ENCODE data around the gene ZNF316. TPM values are rescaled to one million over a fixed set of nuclear protein-coding genes. Genes with fewer than 3 reads are reported as not detected.

The ZNF316 gene
- total RNA-seq, 2 experiments from 2014 or later: 29.2 to 32.2 TPM

- DNase-seq (no peak), ATAC-seq (no peak)
- CTCF ChIA-PET: no interaction called here
- peaks cover 7% of the 10 kb centered on the region for H3K4me1 Mint-ChIP-seq
- no peak overlapping the region for H3K4me3 Mint-ChIP-seq
- H3K27me3 Mint-ChIP-seq: peaks cover 24% of the 10 kb centered on the region
- no peak overlapping the region for H3K27ac Mint-ChIP-seq
- peaks cover 2% of the 10 kb centered on the region for H3K36me3 Mint-ChIP-seq
- no peaks in the 10 kb centered on the region for H3K9me3 Mint-ChIP-seq (ENCODE audit: low read depth)
Observed at GRCh38 chr7:6613706-6614105, 23.4 kb upstream of the ZNF316 start.

GRCh38 chr7:6614953-6615722, 22.0 kb upstream of the ZNF316 start, which contains the start of gene ZNF853:
Gene ZNF853 (plus strand): TSS chr7:6615610. CDS start chr7:6616175, 565 bp downstream.
- Mint-ChIP-seq H3K27ac (no peak within 1 kb of the TSS), H3K9me3 (ENCODE audit: low read depth) (no peaks in the 10 kb centered on the region), H3K27me3 (peaks cover 24% of the 10 kb centered on the region), H3K4me1 (peaks cover 20% of the 10 kb centered on the region), H3K4me3 (peak within 1 kb of the TSS; percentile 58), H3K36me3 (peaks cover 2% of the 10 kb centered on the region)
- DNase-seq: no peak
- ATAC-seq: peak; percentile 32
- CTCF ChIA-PET: no interaction called here

- Mint-ChIP-seq H3K4me3 (no peak overlapping the region), H3K27me3 (peaks cover 24% of the 10 kb centered on the region), H3K36me3 (peaks cover 2% of the 10 kb centered on the region), H3K9me3 (ENCODE audit: low read depth) (no peaks in the 10 kb centered on the region), H3K27ac (no peak overlapping the region), H3K4me1 (peaks cover 28% of the 10 kb centered on the region)
- CTCF ChIA-PET: interaction anchor here (0.7 kb wide), 1 partner anchor 23 kb away, joined by 3 read pairs; no protein-coding TSS in a partner anchor
- ATAC-seq (peak; percentile 17), DNase-seq (no peak)
Observed at GRCh38 chr7:6615723-6616555, 21.2 kb upstream of the ZNF316 start.

DNA sequence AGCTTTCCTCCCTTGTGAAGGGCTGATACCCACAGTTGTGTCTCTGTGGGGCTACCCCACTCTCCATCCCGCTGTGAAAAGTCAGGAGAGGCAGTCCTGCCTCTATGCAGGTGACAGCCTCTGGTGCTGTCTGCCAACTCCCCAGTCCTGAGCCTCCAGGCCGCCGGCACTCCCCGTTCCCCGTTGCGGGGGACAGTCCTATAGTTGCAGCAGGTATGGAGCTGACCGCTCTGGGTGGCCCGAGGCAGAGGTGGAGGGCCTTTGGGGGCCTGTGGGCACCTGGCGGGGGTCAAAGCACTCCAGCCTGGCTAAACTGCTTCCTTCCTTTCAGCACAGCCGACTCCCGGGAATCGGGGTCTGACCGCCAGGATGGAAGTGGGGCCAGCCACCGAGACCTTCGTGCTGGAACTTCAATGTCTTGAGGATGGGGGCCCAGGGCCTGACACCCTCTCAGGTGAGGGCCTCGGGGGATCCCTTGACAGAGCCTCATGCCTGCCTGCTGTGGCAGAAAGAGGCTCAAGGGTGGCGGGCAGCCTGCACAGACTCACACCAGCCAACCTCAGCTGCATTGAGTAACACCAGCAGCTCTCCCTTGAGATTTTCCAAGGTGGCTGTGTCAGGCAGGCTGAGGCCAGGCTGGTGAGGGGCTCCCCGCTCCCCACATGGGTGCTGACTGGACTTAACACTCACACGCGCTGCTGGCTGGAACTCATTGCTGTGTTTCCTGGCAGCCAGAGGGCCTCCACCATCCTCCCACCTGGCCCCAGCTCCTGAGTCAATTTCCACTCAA, 20.1 kb upstream of the ZNF316 start:
- H3K4me3 Mint-ChIP-seq: peak overlapping the region; percentile 14
- CTCF ChIA-PET: interaction anchor here (0.7 kb wide), 1 partner anchor 24 kb away, joined by 3 read pairs; no protein-coding TSS in a partner anchor
- H3K27ac Mint-ChIP-seq: no peak overlapping the region
- DNase-seq (no peak), ATAC-seq (no peak)
- H3K27me3 Mint-ChIP-seq: peaks cover 24% of the 10 kb centered on the region
- H3K4me1 Mint-ChIP-seq: peaks cover 39% of the 10 kb centered on the region
- H3K36me3 Mint-ChIP-seq: peaks cover 9% of the 10 kb centered on the region
- no peaks in the 10 kb centered on the region for H3K9me3 Mint-ChIP-seq (ENCODE audit: low read depth)

GRCh38 chr7:6618621-6619020, 18.5 kb upstream of the ZNF316 start:
- Mint-ChIP-seq H3K27me3 (peaks cover 19% of the 10 kb centered on the region), H3K27ac (no peak overlapping the region), H3K4me3 (no peak overlapping the region), H3K36me3 (peaks cover 11% of the 10 kb centered on the region), H3K9me3 (ENCODE audit: low read depth) (no peaks in the 10 kb centered on the region), H3K4me1 (peaks cover 46% of the 10 kb centered on the region)
- no peak for DNase-seq
- CTCF ChIA-PET: interaction anchor here (1.3 kb wide), 1 partner anchor 28 kb away, joined by 4 read pairs; the partner anchor contains the start of gene INTS15
- ATAC-seq: no peak

- ATAC-seq: peak; percentile 38
- CTCF ChIA-PET: interaction anchor here (1.5 to 2.2 kb wide), 5 partner anchors 10 to 310 kb away, joined by 3 to 7 read pairs (median 6); partner anchors contain the start of gene INTS15
- no peaks in the 10 kb centered on the region for H3K9me3 Mint-ChIP-seq (ENCODE audit: low read depth)
- DNase-seq: no peak
- peaks cover 9% of the 10 kb centered on the region for H3K36me3 Mint-ChIP-seq
- H3K27ac Mint-ChIP-seq: peak overlapping the region; percentile 77
- peak overlapping the region; percentile 46 for H3K4me3 Mint-ChIP-seq
- peaks cover 8% of the 10 kb centered on the region for H3K27me3 Mint-ChIP-seq
- peaks cover 54% of the 10 kb centered on the region for H3K4me1 Mint-ChIP-seq
Observed at GRCh38 chr7:6619961-6620360, 17.2 kb upstream of the ZNF316 start.

DNA sequence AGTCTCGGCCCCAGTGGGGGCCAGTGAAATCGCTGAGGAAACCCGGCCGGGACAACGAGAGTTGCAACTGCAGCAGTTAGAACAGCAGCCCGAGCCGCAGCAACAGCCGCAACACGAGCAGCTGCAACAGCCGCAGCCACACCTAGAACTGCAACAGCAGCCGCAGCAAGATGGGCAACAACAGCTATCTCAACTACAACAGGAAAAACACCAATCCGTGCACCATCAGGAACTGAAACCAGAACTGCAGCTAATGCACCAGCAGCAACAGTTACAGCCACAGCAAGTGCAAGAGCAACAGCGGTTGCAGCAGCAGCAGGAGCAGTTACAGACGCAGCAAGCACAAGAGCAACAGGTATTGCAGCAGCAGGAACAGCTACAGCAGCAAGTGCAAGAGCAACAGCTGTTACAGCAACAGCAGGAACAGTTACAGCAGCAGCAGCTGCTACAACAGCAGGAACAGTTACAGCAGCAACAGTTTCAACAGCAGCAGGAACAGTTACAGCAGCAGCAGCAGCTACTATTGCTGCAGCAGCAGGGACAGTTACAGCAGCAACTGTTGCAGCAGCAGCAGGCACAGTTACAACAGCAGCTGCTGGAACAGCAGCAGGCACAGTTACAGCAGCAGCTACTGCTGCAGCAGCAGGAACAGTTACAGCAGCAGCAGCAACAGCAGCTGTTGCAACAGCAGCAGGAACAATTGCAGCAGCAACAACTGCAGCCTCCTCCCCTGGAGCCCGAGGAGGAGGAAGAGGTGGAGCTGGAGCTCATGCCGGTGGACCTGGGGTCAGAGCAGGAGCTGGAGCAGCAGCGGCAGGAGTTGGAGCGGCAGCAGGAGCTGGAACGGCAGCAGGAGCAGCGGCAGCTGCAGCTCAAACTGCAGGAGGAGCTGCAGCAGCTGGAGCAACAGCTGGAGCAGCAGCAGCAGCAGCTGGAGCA, 15.7 kb upstream of the ZNF316 start:
- H3K27me3 Mint-ChIP-seq: peaks cover 3% of the 10 kb centered on the region
- H3K27ac Mint-ChIP-seq: peak overlapping the region; percentile 77
- peak; percentile 71 for DNase-seq
- CTCF ChIA-PET: interaction anchor here (0.8 to 2.2 kb wide), 9 partner anchors 8 to 308 kb away, joined by 3 to 7 read pairs (median 5); partner anchors contain the start of gene INTS15
- H3K9me3 Mint-ChIP-seq (ENCODE audit: low read depth): no peaks in the 10 kb centered on the region
- peak overlapping the region; percentile 42 for H3K4me3 Mint-ChIP-seq
- H3K4me1 Mint-ChIP-seq: peaks cover 54% of the 10 kb centered on the region
- peaks cover 9% of the 10 kb centered on the region for H3K36me3 Mint-ChIP-seq
- ATAC-seq: peak; percentile 33

DNA sequence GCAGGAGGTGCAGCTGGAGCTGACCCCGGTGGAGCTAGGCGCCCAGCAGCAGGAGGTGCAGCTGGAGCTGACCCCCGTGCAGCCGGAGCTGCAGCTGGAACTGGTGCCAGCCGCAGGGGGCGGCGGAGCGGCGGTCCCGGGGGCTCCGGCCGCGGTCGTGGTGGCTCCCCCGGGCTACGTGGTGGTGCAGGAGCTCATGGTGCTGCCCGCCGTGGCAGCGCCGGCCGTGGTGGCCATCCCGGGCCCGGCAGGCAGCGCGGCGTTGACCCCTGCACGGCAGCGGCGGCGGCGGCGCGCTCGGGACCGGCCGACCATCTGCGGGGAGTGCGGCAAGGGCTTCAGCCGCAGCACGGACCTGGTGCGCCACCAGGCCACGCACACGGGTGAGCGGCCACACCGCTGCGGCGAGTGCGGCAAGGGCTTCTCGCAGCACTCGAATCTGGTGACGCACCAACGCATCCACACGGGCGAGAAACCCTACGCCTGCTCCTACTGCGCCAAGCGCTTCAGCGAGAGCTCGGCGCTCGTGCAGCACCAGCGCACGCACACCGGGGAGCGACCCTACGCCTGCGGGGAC, 14.9 kb upstream of the ZNF316 start:
- ATAC-seq (no peak), DNase-seq (no peak)
- CTCF ChIA-PET: interaction anchor here (1.7 kb wide), 1 partner anchor 14 kb away, joined by 5 read pairs; no protein-coding TSS in a partner anchor
- H3K9me3 Mint-ChIP-seq (ENCODE audit: low read depth): no peaks in the 10 kb centered on the region
- no peak overlapping the region for H3K27ac Mint-ChIP-seq
- H3K4me1 Mint-ChIP-seq: peaks cover 52% of the 10 kb centered on the region
- no peak overlapping the region for H3K4me3 Mint-ChIP-seq
- no peaks in the 10 kb centered on the region for H3K27me3 Mint-ChIP-seq
- H3K36me3 Mint-ChIP-seq: peaks cover 9% of the 10 kb centered on the region

DNA sequence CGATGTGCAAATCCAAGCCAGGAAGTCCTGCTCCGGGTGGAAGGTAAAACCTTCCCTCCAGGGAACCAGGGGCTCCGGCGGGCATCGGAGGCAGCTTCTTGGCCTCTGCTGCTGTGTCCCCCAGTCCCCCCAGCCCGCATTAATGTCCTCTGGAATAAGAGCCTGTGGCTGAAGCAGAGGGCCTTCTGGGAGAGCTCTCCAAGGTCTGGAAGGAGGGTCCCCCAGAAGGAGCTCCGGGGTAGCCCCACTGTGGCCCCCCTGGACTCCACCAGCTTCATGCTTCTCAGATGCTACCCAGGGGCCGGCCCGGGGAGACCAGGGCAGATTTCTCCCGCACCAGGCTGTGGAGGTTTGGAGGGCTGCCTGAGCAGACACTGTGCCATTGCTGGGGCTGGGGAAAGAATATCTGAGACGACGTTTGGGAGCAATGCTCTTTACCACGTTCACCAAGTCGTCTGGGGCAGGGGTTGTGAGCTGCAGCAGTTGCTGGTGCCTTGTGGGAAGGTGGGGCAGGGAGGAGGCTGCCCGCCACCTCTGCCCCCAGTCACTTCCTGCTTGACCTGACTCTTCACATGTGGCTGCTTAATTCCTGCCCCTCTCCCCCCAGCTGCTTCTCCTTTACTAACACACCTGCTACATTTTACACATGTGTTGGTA, 13.4 kb upstream of the ZNF316 start:
- Mint-ChIP-seq H3K27me3 (no peaks in the 10 kb centered on the region), H3K36me3 (peaks cover 9% of the 10 kb centered on the region), H3K4me1 (peaks cover 49% of the 10 kb centered on the region), H3K4me3 (peak overlapping the region; percentile 23), H3K27ac (peak overlapping the region; percentile 84), H3K9me3 (ENCODE audit: low read depth) (no peaks in the 10 kb centered on the region)
- CTCF ChIA-PET: interaction anchor here (0.8 to 1.5 kb wide), 3 partner anchors 12 to 108 kb away, joined by 4 to 6 read pairs (median 4); partner anchors contain the start of gene INTS15
- ATAC-seq: peak; percentile 60
- peak; percentile 62 for DNase-seq

- Mint-ChIP-seq H3K36me3 (peaks cover 9% of the 10 kb centered on the region), H3K27ac (peak overlapping the region; percentile 84), H3K4me3 (peak overlapping the region; percentile 23), H3K4me1 (peaks cover 46% of the 10 kb centered on the region), H3K27me3 (no peaks in the 10 kb centered on the region), H3K9me3 (ENCODE audit: low read depth) (no peaks in the 10 kb centered on the region)
- ATAC-seq (no peak), DNase-seq (no peak)
- CTCF ChIA-PET: interaction anchor here (0.8 to 1.5 kb wide), 3 partner anchors 12 to 109 kb away, joined by 4 to 6 read pairs (median 4); partner anchors contain the start of gene INTS15
Observed at GRCh38 chr7:6624246-6624611, 12.9 kb upstream of the ZNF316 start.

GRCh38 chr7:6628045-6628444, 9.1 kb upstream of the ZNF316 start:
- no peak overlapping the region for H3K27ac Mint-ChIP-seq
- DNase-seq (no peak), ATAC-seq (no peak)
- no peaks in the 10 kb centered on the region for H3K9me3 Mint-ChIP-seq (ENCODE audit: low read depth)
- no peak overlapping the region for H3K4me3 Mint-ChIP-seq
- H3K27me3 Mint-ChIP-seq: no peaks in the 10 kb centered on the region
- no peaks in the 10 kb centered on the region for H3K36me3 Mint-ChIP-seq
- CTCF ChIA-PET: interaction anchor here (1.4 kb wide), 1 partner anchor 9 kb away, joined by 3 read pairs; the partner anchor contains the start of gene ZNF316
- H3K4me1 Mint-ChIP-seq: peaks cover 16% of the 10 kb centered on the region
